ENCODE data around the gene UGT1A3.

GRCh38 chr2:233772153-233772552 lies 43.3 kb downstream of the UGT1A3 start:
- TF ChIP-seq CTCF (optimal IDR thresholded peaks at IDR 0.05 in 1 of 3, IDR thresholded peaks at IDR 0.05 in 1 of 3, conservative IDR thresholded peaks at IDR 0.05 in 1 of 3; ENCODE audit: extremely low read depth in 1 of 3, insufficient read depth in 2 of 3, low read length in 3 of 3) (no peak), EZH2 (IDR thresholded peaks at IDR 0.05; ENCODE audit: low read length) (no peak)
